SU-DHL-6 (cell line): ENCODE results near the gene UBE2O.

ENCODE experiments used
- H2AFZ ChIP-seq: fragments of 200-600 bp; sonication (generic); 2 replicates; pipeline ENCODE4 v1.6.1; 2014; ENCODE audit warnings: low read depth, mild to moderate bottlenecking, moderate library complexity, mixed read lengths, antibody characterized with exemption, low read length; ENCODE audit not compliant: severe bottlenecking
- H3F3A ChIP-seq: fragments of 200-600 bp; shearing (Covaris generic); 2 replicates; pipeline ENCODE4 v1.6.0; 2016; ENCODE audit warnings: antibody characterized with exemption, mild to moderate bottlenecking; ENCODE audit not compliant: insufficient read depth
- H3K27ac ChIP-seq: fragments of 200-600 bp; sonication (generic); 2 replicates; pipeline ENCODE4 v1.5.1; 2016; ENCODE audit warnings: low read depth, mild to moderate bottlenecking, low read length, moderate library complexity, mixed read lengths
- H3K27me3 ChIP-seq: fragments of 200-600 bp; sonication (generic), shearing (Covaris generic); 2 replicates; pipeline ENCODE4 v1.6.0; 2014; ENCODE audit warnings: mild to moderate bottlenecking, low read length
- H3K36me3 ChIP-seq: fragments of 200-600 bp; sonication (generic); 2 replicates; pipeline ENCODE4 v1.6.1; 2014; ENCODE audit warnings: mild to moderate bottlenecking, low read length, mixed read lengths
- H3K4me2 ChIP-seq: fragments of 300-600, 200-600 bp; shearing (Covaris generic), sonication (generic); 2 replicates; pipeline ENCODE4 v1.6.0; 2014; ENCODE audit warnings: low read length, low read depth, mild to moderate bottlenecking; ENCODE audit not compliant: poor library complexity, severe bottlenecking
- H3K4me3 ChIP-seq: fragments of 200-600 bp; sonication (generic); 2 replicates; pipeline ENCODE4 v1.5.1; 2014; ENCODE audit warnings: antibody characterized with exemption, low read length, mild to moderate bottlenecking, mixed read lengths; ENCODE audit not compliant: insufficient read depth, poor library complexity, severe bottlenecking
- H3K79me2 ChIP-seq: fragments of 200-600 bp; sonication (generic); 2 replicates; pipeline ENCODE4 v1.6.1; 2014; ENCODE audit warnings: mild to moderate bottlenecking, low read length, moderate library complexity; ENCODE audit not compliant: insufficient read depth
- H3K9ac ChIP-seq: fragments of 200-600 bp; sonication (generic); 2 replicates; pipeline ENCODE4 v1.7.0; 2014; ENCODE audit warnings: mild to moderate bottlenecking, low read length
- H3K9me2 ChIP-seq: fragments of 200-600 bp; sonication (generic); replicated peaks from 2 replicates; pipeline ENCODE4 v1.6.1; 2014; ENCODE audit warnings: low read length; ENCODE audit not compliant: insufficient read depth
- H3K9me3 ChIP-seq: fragments of 200-600 bp; sonication (generic); 2 replicates; pipeline ENCODE4 v1.6.1; 2014; ENCODE audit warnings: low read length, mixed read lengths; ENCODE audit not compliant: insufficient read depth
- H4K20me1 ChIP-seq: fragments of 200-600 bp; sonication (generic); 2 replicates; pipeline ENCODE4 v1.6.1; 2014; ENCODE audit warnings: low read depth, mild to moderate bottlenecking, antibody characterized with exemption, low read length, moderate library complexity, mixed read lengths
- CTCF ChIP-seq: fragments of 200-600 bp; sonication (generic); IDR thresholded peaks from one replicate; pipeline ENCODE4 v1.5.1; 2017; ENCODE audit warnings: antibody characterized with exemption, mild to moderate bottlenecking, low read length, moderate library complexity; ENCODE audit not compliant: insufficient read depth, poor library complexity, severe bottlenecking
- EZH2phosphoT487 ChIP-seq: fragments of 200-600 bp; sonication (generic), shearing (Covaris generic); conservative IDR thresholded peaks from 2 replicates; pipeline ENCODE4 v1.6.1; 2018; ENCODE audit warnings: mild to moderate bottlenecking, antibody characterized with exemption, low read length, moderate library complexity, mixed read lengths

The UBE2O gene

DNA sequence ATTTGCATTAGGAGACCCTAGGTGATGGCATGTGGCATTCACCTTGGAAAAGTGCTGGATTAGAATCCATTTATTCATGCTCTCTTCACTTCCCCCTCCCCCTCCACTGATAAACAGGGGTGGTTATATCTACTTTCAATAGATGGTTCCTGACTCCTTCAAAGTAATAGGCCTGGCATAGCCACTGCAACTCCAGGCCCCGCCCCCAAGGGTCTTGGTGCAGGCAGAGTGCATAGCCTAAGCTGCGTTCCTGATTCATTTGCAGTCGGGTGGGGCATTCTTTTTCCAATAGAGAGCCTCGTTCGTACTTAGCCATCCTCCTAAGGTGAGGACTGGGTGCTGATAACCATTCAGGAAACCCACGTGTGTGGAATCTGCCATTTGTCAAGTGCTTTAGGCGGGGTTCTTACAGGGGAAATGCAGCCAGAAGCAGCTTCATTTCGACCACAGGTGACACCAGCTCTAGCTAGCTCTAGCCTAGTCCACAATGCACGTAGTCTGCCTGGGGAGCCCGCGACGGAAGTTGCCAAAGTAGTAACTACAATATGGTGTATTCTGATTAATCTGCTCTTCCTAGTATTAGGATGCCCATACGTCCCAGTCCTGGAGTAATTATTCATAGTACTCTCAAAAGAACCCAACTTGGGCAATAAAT is 11.1 kb downstream of the UBE2O start:
- Histone ChIP-seq H4K20me1 (no peaks in the 10 kb centered on the region; the same call in 1 of the 2 replicates), H2AFZ (no peak overlapping the region), H3K4me2 (no peak overlapping the region)

GRCh38 chr17:76440751-76441362 is 12.1 kb downstream of the UBE2O start:
- Histone ChIP-seq H3K9ac (no peak overlapping the region), H3K27me3 (no peaks in the 10 kb centered on the region), H3K27ac (no peak overlapping the region), H3K9me2 (no peaks in the 10 kb centered on the region), H3F3A (no peaks in the 10 kb centered on the region), H2AFZ (no peak overlapping the region), H4K20me1 (no peaks in the 10 kb centered on the region; the same call in 1 of the 2 replicates), H3K36me3 (no peaks in the 10 kb centered on the region), H3K4me3 (no peak overlapping the region), H3K79me2 (peaks cover 21% of the 10 kb centered on the region; the same call in 1 of the 2 replicates), H3K4me2 (no peak overlapping the region), H3K9me3 (no peaks in the 10 kb centered on the region)
- TF ChIP-seq CTCF: no peak
- TF ChIP-seq EZH2phosphoT487: no peak

More for the DNA sequence above, 11.1 kb downstream of the UBE2O start:
- TF ChIP-seq CTCF: no peak
- TF ChIP-seq EZH2phosphoT487: no peak
- Histone ChIP-seq H3K27me3 (no peaks in the 10 kb centered on the region), H3K36me3 (no peaks in the 10 kb centered on the region), H3K79me2 (peaks cover 22% of the 10 kb centered on the region; the same call in 1 of the 2 replicates), H3K9me2 (no peaks in the 10 kb centered on the region), H3K9ac (no peak overlapping the region), H3K9me3 (no peaks in the 10 kb centered on the region), H3F3A (no peaks in the 10 kb centered on the region), H3K4me3 (no peak overlapping the region), H3K27ac (no peak overlapping the region)

- TF ChIP-seq CTCF: no peak
- TF ChIP-seq EZH2phosphoT487: no peak
- Histone ChIP-seq H4K20me1 (no peaks in the 10 kb centered on the region), H3K27ac (no peak overlapping the region), H3K9ac (no peak overlapping the region), H3K79me2 (peaks cover 11% of the 10 kb centered on the region; the same call in 1 of the 2 replicates), H2AFZ (no peak overlapping the region), H3F3A (no peaks in the 10 kb centered on the region), H3K9me2 (no peaks in the 10 kb centered on the region), H3K4me2 (no peak overlapping the region), H3K36me3 (no peaks in the 10 kb centered on the region), H3K27me3 (no peaks in the 10 kb centered on the region), H3K9me3 (no peaks in the 10 kb centered on the region), H3K4me3 (no peak overlapping the region)
Measured at GRCh38 chr17:76439314-76439928, 13.5 kb downstream of the UBE2O start.
